Amygdala (tissue), 56 donors: ENCODE data around the gene SHTN1.

ENCODE experiments used
- DNase-seq, 56 donors: peaks; one replicate each; lab custom pipeline; 2025; lab: John Stamatoyannopoulos, UW

The SHTN1 gene

GRCh38 chr10:117005026-117005526, at the start of gene SHTN1:
Gene SHTN1 (minus strand): TSS chr10:117005187. CDS start chr10:117005079, 108 bp downstream.
- DNase-seq: peak in 52 of 56 donors; percentile 9 to 82 (median 69)

- DNase-seq: no peak
These were observed 48.5 kb upstream of the SHTN1 start for GRCh38 chr10:117053482-117053881.

GRCh38 chr10:117047947-117048346, 43.0 kb upstream of the SHTN1 start:
- no peak for DNase-seq

GRCh38 chr10:117016266-117016665, 11.3 kb upstream of the SHTN1 start:
- no peak for DNase-seq

GRCh38 chr10:117014835-117015234, 9.8 kb upstream of the SHTN1 start:
- no peak for DNase-seq

- DNase-seq: no peak
These were observed 2.1 kb upstream of the SHTN1 start for GRCh38 chr10:117007080-117007479.

GRCh38 chr10:117005527-117006055, 604 bp upstream of the SHTN1 start:
- peak in 26 of 56 donors; percentile 25 to 77 (median 64) for DNase-seq

GRCh38 chr10:117004227-117005025, 561 bp downstream of the SHTN1 start:
- peak in 47 of 56 donors; percentile 22 to 82 (median 60) for DNase-seq

GRCh38 chr10:117003336-117003735, 1.7 kb downstream of the SHTN1 start:
- DNase-seq: no peak

- DNase-seq: no peak
These were observed 2.8 kb downstream of the SHTN1 start for GRCh38 chr10:117002206-117002605.

GRCh38 chr10:117001144-117001543, 3.8 kb downstream of the SHTN1 start:
- DNase-seq: no peak

GRCh38 chr10:117000580-117000979, 4.4 kb downstream of the SHTN1 start:
- peak in 13 of 56 donors; percentile 7 to 48 (median 24) for DNase-seq

- DNase-seq: no peak
These were observed 6.8 kb downstream of the SHTN1 start for GRCh38 chr10:116998172-116998571.

GRCh38 chr10:116997015-116997414, 8.0 kb downstream of the SHTN1 start:
- no peak for DNase-seq

- no peak for DNase-seq
These were observed 9.3 kb downstream of the SHTN1 start for GRCh38 chr10:116995648-116996047.

- no peak for DNase-seq
These were observed 10.7 kb downstream of the SHTN1 start for GRCh38 chr10:116994113-116994890.

GRCh38 chr10:116993610-116994009, 11.4 kb downstream of the SHTN1 start:
- DNase-seq: no peak

GRCh38 chr10:116992183-116992582, 12.8 kb downstream of the SHTN1 start:
- DNase-seq: no peak

GRCh38 chr10:116990276-116990800, 14.6 kb downstream of the SHTN1 start:
- DNase-seq: no peak

- DNase-seq: no peak
These were observed 15.5 kb downstream of the SHTN1 start for GRCh38 chr10:116989439-116989838.

- no peak for DNase-seq
These were observed 16.7 kb downstream of the SHTN1 start for GRCh38 chr10:116988311-116988710.
